NCI-H748 (cell line): Measurements from ENCODE around the gene HBS1L.

Experiments used
- DNase-seq: peaks from one replicate; lab custom pipeline; 2025; ENCODE audit not compliant: unreplicated experiment; lab: John Stamatoyannopoulos, UW

The HBS1L gene

DNA sequence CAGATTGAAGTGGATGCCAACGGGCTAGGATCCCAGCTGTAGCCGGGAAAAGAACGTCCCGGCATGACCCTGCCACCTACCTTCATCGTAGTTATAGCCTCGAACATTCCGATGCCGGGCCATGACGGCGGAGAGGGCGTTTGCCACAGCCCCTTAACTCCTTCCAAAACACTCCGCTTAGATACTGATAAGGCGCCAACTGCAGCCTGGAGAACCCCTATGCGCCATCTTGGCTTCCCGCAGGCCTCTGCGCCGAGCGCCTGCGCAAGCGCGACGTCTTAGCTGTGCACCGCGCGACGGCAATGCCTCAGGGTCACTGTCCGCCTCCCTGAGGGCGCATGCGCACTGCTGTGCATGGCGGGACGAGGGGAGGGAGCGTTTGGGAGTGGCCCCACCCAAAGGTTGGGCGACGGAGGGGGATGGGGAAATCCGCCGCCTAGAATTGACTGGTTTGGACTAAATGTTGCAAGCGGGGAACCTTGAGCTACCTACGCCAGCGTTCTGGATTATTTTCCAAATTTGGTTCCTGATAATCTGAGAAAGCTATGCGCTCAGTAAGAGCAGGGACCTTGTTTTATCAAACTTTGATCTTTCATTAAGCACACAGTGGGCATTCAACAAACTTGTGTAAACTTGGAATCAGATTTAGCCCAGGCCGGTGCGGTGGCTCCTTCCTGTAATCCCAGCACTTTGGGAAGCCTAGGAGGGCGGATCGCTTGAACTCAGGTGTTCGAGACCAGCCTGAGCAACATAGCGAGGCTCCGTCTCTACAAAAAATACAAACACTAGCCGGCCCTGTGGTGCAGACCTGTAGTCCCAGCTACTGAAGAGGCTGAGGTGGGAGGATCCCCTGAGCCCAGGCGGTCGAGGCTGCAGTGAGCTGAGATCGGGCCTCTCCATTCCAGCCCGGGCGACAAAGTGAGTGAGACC is at the start of gene HBS1L:
Gene HBS1L (minus strand): TSS at position 254 of the 930 bp plus-strand sequence. CDS start 131 bp downstream, at position 123.
- DNase-seq = peak; percentile 98

DNA sequence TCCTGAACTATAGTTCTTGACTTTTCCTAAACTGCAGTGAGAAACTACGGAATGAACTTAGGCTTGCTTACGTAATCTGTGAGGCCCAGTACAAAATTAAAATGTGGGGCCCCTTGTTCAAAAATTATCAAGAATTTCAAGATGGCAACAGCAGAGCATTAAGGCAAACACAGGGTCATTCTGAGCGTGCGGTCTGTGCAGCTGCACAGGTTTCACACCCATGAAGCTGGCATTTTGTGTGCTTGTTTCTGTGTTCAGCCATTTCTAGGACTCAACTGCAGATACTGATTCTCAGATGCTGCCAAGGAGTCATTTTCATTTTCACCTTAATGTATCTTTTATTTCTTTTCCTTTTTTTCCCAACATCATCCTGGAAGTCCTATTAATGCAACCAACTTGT is 49.6 kb upstream of the HBS1L start:
- DNase-seq = no peak

DNA sequence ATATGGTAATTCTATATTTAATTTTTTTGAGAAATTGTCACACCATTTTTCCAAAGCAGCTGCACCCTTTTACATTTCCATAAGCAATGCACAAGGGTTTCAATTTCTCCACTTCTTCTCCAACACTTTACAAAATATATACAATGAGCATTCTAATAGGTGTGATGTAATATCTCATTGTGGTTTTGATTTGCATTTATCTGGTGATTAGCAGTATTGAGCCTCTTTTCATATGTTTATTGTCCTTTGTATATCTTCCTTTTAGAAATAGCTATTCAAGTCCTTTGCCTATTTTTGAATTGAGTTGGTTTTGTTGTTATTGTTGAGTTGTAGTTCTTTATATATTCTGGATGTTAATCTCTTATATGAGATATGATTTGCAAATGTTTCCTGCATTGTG is 47.6 kb upstream of the HBS1L start:
- DNase-seq = no peak

DNA sequence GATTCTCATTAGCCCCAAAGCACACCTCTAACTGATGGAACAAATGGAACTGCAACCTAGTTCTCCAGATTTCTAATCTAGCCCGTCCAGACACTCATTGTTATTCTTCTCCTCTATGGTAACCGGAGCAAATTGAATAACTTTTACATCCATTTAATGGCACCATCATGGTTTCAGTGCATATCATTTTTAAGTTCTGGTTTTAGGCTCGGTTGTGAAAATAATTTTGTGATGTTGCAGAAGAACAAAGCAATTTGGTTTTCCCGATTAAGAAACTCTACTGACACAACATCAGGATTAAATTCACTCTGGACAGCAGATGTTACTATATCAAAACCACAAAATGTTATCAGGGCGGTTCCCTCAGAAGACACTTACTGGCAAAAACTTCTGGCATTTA is 42.5 kb upstream of the HBS1L start:
- DNase-seq = no peak

DNA sequence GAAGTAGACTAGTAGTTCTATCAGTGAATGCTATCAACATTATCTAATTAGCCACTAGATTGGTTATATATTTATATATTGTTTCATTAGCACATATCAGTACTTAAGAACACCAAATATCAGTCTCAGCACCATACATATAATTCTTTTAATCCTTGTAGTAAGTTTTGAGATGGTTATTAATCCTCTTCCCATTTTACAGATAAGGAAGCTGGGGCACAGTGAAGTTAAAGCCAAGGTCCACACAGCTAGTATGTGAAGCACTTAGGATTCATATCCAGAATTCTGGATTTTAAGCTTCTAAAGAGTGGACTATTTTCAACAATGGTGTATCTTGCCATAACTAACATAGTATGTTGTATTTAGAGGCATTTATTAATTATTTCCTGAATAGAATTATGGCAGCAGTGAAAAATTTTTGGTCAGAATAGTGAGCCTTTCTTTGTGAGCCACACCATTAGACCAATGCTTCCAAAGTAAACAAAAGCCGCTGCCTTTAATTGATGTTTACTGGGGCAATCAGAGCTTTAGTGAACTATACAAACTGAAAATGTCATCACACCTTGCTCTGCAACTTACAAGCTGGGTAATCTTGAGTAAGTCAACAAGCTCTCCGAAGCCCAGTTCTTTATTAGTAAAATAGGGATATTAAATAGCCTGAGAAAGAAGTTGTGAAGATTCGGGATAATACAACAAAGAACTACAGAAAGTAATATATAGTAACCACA is 41.9 kb upstream of the HBS1L start:
- DNase-seq = peak; percentile 59

DNA sequence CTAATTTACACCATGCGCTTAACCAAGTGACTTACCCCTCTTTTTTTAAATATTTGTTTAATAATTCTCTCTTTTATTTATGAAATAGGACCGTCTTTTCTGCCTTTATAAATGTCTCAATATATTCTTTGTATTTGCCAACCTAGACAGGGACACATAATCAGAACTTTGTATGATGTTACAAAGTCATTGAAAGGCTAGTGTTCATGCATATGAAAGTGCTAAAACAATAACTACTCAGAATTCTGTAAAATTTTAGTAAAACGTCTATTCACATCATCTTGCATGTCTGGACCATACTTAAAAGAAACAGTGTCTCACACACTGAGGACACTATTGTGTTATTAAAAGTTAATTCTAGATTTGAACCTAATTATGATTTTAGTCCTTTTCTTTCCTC is 41.1 kb upstream of the HBS1L start:
- no peak for DNase-seq

DNA sequence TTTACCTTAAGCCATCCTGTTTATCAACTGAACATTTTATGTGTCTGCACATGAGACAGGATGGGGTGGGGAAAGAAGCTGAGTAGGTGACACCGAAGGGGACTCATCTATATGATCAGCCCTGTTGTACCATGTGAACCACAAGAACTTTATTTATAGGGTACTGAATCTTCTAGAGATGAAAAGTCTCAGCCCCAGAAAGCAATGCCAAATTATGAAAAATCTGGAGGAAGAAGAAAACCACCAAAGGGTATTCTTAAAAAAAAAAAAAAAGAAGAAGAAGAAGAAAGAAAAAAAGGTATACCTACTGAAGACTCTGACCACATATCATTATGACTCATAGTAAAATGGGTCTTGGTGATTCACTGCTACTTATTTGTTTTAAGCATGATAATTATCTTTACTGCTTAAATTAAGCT is 39.8 kb upstream of the HBS1L start:
- DNase-seq = no peak

DNA sequence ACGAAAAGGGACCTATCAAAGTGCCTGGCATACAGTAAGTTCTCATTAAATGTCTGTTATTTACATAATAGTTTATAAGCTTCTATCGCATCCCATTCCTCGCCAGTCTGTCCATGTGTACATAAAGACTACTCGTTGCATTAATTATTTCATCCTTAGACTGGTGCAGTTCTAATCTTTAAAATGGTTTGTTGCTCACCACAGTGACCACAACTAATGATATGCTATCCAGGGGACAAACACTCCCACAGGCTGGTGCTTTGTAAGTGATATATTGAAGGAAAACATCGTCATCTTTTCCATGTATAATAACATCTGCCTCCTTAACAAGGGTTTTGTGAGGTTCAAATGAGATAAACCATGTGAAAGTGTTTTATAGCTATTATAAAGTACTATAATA is 39.0 kb upstream of the HBS1L start:
- DNase-seq = no peak

DNA sequence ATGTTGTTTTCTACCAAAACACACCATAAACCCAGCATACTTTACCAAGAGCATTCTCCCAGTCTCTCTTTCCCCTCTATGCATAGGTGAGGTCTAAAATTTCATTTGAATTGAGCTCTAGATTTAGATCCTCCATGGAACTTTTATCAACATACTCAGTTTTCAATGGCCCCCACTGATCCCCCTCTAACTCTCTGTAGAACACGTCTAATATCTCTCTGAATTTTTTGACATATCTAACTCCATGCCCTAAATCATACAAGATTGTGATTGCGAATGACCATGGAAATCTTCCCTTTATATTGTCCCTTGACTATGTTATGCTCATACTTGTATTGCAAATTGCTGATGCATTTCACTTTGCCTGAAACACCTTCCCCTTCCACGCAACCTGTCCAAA is 38.1 kb upstream of the HBS1L start:
- DNase-seq = no peak

DNA sequence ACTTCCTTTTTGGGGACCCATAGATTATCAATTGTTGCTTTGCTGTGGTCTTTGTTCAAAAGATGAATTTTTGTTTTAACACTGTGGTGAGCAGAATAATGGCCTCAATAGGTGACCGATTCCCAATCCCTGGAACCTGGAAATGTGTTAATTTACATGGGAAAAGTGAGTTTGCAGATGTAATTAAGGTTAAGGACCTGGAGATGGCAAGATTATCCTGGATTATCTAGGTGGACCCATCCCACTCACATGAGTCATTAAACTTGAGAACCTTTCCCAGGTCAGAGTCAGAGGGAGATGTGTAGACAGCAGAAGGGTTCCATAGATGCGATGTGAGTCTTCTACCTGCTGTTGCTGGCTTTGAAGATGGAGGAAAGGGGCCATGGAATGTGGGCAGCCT is 36.2 kb upstream of the HBS1L start:
- no peak for DNase-seq

DNA sequence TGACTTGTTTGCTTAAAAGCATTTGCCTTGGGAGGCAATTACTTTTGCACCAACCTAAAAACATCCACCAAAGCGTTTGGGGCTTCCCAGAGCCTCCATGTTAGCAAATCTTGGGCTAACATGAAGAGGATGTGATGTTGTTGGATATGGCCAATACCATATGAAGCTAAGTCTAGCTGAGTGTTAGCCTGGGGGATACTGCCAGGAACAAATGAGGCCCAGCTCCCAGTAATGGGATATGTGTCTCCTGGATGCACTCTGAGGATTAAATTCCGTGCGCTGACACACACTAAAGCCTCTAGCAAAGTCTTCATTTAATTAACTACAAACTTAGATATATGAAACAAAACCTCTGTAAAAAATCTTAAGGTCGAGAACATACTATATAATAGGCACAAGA is 35.3 kb upstream of the HBS1L start:
- DNase-seq = no peak

DNA sequence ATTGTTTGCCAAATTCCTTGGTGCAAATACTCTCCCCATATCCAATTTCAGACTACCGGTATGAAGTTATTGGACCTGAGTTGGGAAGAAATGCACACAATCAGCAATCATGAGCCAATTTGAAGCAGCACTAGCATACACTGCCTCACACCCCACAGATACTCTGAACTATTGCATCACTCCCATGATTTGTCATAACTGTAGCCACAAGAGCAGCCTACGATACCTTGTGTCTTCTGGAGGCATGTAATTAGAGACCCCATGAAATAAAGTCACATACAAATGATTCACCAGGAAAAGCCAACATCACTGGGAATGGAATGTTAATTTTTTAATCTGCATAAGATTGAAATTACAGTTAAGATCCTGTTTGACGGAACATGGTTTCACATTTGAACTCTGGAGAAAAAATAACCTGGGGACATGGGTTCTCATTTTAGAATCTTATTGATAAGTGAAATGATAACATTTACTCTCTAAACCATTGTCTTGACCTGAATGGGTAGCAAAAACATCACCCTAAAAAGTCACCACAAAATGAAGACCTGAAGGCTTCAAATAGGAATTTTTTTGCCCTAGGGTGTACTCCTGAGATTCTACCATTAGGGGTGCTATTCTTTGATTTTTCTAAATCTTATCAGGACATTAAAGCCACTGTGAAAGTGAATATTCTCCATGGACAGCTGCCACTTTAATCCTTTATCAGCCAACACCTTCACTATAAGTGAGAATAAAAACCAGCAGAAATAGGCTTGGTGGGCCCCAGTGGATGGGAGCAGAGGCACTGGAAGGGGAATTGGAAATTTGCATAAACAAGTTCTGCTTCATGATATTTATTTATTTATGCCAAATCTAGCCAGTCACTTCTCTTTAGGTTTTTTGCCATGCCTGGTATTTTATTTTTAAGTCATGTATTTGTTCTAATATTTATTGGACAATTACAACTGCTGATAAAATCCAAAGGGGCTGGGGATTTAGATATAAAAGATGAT is 34.5 kb upstream of the HBS1L start:
- DNase-seq = peak; percentile 22

DNA sequence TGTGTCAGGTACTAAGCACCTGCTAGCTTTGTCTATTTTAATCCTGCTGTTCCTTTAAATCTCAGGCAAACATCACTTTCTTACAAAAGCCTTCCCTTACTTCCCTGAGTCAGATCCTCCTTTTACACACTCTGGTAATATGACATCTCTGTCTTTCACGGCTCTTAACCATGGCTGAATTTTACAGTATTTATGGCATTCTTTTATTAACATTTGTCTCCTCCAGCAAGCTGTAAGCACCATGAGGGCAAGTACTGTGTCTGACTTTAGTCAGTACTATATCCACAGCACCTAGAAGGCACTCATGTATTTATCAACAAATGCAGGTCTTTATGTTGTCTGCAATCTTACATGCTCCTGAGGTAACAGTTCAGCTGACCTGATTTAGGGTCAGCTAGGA is 33.7 kb upstream of the HBS1L start:
- no peak for DNase-seq

DNA sequence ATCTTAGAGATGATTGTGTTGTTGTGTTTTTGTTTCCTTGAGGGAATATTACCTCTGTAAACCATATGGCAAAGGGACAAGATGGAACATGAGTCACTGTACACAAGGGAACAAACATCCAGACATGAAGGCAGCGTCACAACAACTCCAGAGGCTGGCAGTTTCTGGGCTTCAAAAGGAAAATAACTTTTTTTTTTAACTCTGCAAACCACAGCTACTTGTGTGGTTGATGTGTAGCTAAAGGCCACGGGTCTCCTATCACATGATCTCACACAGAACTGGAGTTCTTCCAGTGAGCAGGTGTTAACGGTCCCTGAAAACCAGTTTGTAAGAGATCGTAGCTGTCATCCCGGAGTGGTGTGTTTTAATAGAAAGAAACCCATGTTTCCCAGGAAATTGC is 33.2 kb upstream of the HBS1L start:
- no peak for DNase-seq

DNA sequence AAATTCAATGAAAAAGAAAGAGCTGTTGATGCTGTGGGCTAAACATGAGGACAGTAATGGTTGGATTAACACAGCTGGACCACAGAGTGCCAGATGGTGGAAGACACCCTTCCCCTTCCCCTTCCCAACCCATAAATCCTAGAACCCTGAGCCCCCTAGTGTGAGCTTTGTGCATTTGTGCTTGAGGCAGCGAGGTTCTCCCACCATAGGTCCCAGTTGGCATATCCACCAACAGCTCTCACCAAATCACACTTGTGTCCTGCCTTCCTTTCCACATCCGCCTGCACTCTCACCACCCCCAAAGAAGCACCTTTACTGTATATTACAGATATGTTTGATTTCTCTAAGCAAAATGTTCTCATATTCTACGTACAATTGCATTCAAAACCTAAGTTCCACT is 32.8 kb upstream of the HBS1L start:
- DNase-seq = no peak

DNA sequence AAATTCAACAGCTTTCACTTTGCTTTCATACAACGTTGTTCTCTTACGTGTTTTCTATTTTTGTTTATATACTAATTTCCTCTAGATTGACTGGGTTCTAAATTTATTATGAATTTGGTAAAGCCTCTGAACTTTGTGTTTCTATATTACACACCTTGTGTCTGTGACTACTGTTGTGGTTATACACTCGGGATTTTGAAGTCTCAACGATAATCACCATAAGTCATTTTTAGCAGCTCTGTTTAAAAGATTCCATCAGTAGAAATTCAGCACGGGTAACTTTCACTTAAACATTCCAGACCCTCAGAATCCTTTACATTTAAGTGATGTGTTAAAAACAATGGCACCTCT is 31.8 kb upstream of the HBS1L start:
- no peak for DNase-seq

DNA sequence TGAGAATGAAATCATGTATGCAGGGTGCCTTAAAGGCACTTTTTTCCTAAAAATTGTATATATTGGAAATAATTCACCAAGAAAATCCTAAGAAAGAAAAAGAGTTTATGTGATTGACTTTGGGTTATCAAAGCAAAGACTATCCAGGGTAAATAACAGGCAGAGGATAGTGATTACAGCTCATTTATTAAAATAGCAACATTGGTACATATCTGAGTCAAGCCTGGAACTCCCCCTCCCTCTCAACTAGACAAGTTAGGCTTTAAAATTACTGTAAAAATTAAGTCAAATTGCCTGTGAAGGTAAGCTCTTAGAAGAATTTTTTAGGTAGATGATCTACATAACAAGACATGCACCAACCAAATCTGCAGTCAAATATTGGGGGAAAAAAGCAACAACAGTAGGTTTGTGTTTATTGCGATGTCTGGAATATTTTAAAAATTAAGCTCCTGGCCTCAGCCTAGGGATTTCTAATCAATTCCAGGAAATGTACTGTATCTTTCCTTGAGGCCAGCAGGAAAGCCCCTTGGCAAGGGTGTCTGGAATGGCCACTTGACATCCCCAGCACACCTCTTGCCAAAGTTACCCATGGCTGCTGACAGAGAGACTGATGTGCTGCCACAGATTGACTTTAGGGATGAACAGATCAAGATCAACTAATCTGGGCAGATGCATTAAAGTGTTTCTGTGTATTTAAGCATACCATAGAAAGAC is 31.2 kb upstream of the HBS1L start:
- DNase-seq = no peak

DNA sequence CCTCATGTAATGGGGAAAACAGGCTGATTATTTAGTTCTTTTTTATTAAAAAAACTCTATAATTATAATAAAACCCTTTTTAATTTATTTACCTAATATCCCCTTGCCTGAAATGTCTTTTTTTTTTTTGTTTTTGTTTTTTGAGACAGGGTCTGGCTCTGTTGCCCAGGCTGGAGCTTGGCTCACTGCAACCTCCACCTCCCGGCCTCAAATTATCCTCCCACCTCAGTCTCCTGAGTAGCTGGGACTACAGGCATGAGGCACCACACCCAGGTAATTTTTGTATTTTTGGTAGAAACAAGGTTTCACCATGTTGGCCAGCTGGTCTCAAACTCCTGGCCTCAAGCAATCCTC is 30.3 kb upstream of the HBS1L start:
- no peak for DNase-seq

DNA sequence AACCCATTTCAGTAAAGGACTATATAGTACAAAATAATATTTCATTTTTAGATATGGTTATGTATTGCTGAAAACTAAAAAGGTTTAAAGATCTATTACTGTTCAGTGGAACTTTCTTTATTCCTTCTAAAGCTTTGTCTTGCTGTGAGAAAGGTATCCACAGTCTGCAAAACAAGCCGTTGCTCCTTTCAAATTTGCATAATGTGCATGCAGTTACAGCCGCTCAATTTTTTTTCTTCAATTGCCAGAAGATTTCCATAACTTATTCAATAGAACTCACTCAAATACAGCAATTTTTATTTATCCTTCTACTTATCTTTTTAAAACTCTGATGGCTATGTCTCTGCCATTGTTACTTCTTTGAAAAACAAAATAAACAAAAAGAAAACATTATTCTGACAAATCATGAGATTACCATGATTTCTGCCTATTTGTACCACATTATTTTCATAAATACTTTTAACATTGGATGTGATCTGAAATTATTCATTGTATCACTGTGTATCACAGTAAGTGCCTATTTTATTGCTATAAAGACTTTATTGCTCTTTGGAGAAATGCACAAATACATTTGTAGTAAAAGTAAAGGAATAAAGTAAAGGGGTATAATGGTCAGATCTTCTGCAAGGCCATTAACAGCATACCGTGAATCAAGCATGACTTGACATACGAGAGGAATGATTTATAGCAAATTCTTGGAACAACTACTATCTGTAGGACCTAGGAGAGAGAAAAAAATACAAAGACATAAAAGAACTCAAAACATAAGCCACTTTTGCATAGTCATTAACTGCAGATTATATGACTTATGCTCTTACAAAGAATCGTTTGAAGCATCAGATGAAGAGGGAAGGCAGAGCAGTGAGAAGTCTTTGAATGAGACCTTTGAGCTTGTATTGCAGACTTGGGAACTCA is 29.6 kb upstream of the HBS1L start:
- DNase-seq = no peak

DNA sequence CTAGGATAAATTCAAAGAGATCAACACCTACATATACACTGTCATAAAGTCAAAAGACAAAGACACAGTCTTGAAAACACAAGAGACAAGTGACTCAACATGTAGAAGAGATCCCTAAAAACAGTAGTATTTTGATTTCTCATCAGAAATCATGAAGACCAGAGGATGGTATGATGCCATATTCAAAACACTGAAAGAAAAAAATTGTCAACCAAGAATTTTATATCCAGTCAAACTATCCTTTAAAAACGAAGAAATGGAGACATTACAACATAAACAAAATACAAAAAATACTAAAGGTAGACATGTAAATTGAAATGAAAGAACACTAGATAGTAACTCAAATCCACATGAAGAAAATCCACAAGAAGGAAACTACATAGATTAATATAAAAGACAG is 27.3 kb upstream of the HBS1L start:
- DNase-seq = no peak
